ENCODE results near the gene DNMBP.
"Not testable (repeated sequence)": the region's sequence is repeated elsewhere in the genome, so short reads cannot be mapped to it uniquely, and the experiment has no call there.

The DNMBP gene

DNA sequence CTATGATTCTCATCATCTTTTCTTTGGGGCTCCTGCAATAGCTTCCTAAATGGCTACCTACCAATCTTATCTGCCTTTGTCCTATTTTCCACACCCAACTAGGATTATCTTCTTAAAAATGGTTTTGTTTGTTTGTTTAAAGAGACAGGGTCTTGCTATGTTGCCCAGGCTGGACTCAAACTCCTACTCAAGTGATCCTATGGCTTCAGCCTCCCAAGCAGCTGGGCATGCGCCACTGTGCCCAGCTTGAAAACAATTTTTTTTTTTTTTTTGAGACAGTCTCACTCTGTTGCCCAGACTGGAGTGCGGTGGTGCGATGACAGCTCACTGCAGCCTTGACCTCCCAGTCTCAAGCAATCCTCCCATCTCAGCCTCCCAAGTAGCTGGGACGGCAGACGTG is 14.9 kb downstream of the DNMBP start:
- ChIA-PET CTCF (interaction anchor here (7.4 kb wide), 1 partner anchor 14 kb away, joined by 40 read pairs; the partner anchor contains the start of gene DNMBP), POLR2A (interaction anchor here (0.7 to 1.7 kb wide), 3 partner anchors 11 to 14 kb away, joined by 3 to 7 read pairs (median 6); no protein-coding TSS in a partner anchor)
- TF ChIP-seq L3MBTL2 (conservative IDR thresholded peaks at IDR 0.05) = no peak
- no peak for TF ChIP-seq CTBP1 (IDR thresholded peaks at IDR 0.05; ENCODE audit: borderline replicate concordance)
- TF ChIP-seq LEF1 (IDR thresholded peaks at IDR 0.05; ENCODE audit: borderline replicate concordance) = no peak
- TF ChIP-seq, protein P1, sequence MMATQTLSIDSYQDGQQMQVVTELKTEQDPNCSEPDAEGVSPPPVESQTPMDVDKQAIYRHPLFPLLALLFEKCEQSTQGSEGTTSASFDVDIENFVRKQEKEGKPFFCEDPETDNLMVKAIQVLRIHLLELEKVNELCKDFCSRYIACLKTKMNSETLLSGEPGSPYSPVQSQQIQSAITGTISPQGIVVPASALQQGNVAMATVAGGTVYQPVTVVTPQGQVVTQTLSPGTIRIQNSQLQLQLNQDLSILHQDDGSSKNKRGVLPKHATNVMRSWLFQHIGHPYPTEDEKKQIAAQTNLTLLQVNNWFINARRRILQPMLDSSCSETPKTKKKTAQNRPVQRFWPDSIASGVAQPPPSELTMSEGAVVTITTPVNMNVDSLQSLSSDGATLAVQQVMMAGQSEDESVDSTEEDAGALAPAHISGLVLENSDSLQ (IDR thresholded peaks at IDR 0.05) = no peak
- TF ChIP-seq FOXK2 (IDR thresholded peaks at IDR 0.05) = no peak
- no peak for TF ChIP-seq ARNT (IDR thresholded peaks at IDR 0.05)
- no peak for TF ChIP-seq HDGF (IDR thresholded peaks at IDR 0.05; ENCODE audit: borderline replicate concordance)
- no peak for TF ChIP-seq TARDBP (IDR thresholded peaks at IDR 0.05)
- TF ChIP-seq ELF4 (IDR thresholded peaks at IDR 0.05) = no peak
- no peak for TF ChIP-seq FOXM1 (IDR thresholded peaks at IDR 0.05; ENCODE audit: borderline replicate concordance)
- no peak for TF ChIP-seq SP1 (IDR thresholded peaks at IDR 0.05)
- TF ChIP-seq NFRKB (IDR thresholded peaks at IDR 0.05) = no peak
- no peak for TF ChIP-seq FOXA1 (IDR thresholded peaks at IDR 0.05)
- TF ChIP-seq ZNF384 (IDR thresholded peaks at IDR 0.05) = no peak
- TF ChIP-seq BHLHE40 (IDR thresholded peaks at IDR 0.05; ENCODE audit: borderline replicate concordance) = no peak
- no peak for TF ChIP-seq SUZ12 (IDR thresholded peaks at IDR 0.05)

DNA sequence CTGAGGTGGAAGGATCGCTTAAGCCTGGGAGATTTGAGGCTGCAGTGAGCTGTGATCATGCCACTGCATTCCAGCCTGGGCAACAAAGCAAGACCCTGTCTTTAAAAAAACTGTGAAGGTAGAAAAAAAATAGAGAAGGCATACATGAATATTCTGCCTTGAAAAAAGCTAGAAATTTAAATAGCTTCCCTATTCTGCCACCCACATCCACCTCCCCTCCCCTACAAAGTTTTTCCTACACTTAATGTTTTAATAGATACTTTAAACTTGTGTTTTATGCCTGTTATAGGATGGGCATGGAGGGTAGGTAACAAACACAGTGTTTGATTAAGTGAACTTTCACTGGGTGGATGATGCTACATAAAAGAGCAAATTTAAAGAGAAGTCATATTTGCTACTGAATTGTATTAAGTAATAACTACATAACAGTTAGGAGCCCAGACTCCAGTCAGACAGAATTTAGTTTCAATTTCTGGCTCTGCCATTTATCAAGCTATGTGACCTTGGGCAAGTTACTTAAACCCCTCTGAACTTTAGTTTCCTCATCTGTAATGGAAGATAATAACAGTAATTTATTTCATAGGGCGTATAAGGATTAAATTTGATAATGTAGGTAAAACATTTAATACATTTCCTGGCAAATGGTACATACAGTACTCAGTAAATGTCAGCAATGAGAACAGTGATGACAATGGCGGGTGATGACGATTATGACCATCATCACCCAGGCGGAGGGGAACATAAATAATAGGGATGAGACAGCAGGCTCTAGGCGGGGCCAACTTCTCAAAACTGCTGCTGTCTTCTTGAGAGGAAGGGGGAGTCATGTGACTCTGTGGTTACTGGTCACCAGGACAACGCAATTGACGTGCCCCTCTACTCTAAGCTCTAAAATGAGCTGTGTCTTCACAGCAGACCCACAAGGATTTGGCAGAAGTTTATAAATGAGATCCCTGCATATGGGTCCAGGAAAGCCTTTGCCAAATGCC is 15.8 kb downstream of the DNMBP start:
- TF ChIP-seq FOXA1 (IDR thresholded peaks at IDR 0.05) = no peak
- TF ChIP-seq, protein P1 (IDR thresholded peaks at IDR 0.05) = peak; percentile 89
- ChIA-PET CTCF (interaction anchor here (7.4 kb wide), 1 partner anchor 15 kb away, joined by 40 read pairs; the partner anchor contains the start of gene DNMBP), POLR2A (interaction anchor here (0.7 to 1.7 kb wide), 3 partner anchors 12 to 15 kb away, joined by 3 to 7 read pairs (median 6); no protein-coding TSS in a partner anchor)
- peak; percentile 54 for DNase-seq (ENCODE audit: extremely low spot score)

More for the DNA sequence above, 14.9 kb downstream of the DNMBP start:
- no peak for DNase-seq (ENCODE audit: extremely low spot score)

DNA sequence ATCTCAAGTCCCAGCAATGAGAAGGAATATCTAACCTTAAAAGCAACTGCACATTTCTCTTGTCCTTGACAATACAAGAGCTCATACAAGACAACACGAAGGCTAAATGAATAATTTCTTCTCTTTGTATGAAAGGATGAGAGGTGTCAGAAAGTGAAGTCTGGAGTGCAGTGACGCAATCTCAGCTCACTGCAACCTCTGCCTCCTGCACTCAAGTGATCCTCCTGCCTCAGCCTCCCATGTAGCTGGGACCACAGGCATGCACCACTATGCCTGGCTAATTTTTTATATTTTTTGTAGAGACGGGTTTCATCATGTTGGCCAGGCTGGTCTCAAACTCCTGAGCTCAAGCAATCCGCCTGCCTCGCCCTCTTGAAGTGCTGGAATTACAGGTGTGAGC is 24.1 kb downstream of the DNMBP start:
- POLR2A ChIA-PET; DNase-seq (ENCODE audit: extremely low spot score); CTCF ChIA-PET: not testable (repeated sequence)

DNA sequence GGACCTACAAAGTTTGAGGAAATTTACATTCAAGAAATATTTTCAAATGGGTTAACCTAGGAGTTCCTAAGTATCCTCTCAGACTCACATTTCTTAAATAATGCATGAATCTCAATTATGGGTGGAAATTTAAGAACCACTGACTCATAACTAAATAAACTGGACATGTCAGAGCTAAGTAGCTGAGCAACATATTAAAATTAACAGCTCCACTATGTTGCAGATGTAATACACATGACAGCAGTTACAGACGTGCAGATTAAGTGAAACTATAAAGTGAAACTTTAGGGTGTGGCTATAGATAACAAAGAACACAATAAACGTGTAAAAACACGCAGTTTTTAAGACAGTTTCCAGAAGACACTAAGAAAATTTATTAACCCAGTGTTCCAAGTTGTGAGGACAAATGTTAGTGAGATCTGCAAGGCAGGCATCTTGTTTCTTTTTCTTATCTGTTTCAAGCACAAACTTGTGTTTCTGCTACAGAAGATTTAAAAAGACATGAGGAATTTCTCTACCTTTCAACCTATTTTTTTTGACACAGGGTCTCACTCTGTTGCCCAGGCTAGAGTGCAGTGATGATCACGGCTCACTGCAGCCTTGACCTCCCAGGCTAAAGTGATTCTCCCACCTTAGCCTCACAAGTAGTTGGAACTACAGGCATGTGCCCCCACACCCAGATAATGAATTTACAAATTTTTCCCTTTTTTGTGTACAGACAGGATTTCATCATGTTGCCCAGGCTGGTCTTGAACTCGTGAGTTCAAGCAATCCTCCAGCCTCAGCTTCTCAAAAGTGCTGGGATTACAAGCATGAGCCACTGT is 25.3 kb downstream of the DNMBP start:
- no peak for DNase-seq (ENCODE audit: extremely low spot score)
- ChIA-PET POLR2A (interaction anchor here (1.1 kb wide), 1 partner anchor 24 kb away, joined by 7 read pairs; the partner anchor contains the start of gene DNMBP), CTCF (interaction anchor here (0.7 to 1.4 kb wide), 2 partner anchors 25 to 61 kb away, joined by 3 to 4 read pairs; no protein-coding TSS in a partner anchor)
- TF ChIP-seq CTBP1 (IDR thresholded peaks at IDR 0.05; ENCODE audit: borderline replicate concordance) = no peak
- no peak for TF ChIP-seq FOXK2 (IDR thresholded peaks at IDR 0.05)
- TF ChIP-seq FOXM1 (IDR thresholded peaks at IDR 0.05; ENCODE audit: borderline replicate concordance) = no peak
- TF ChIP-seq, protein P1 (IDR thresholded peaks at IDR 0.05) = 0 out of 2 replicates have a peak, but pooled peaks have one; percentile 50

DNA sequence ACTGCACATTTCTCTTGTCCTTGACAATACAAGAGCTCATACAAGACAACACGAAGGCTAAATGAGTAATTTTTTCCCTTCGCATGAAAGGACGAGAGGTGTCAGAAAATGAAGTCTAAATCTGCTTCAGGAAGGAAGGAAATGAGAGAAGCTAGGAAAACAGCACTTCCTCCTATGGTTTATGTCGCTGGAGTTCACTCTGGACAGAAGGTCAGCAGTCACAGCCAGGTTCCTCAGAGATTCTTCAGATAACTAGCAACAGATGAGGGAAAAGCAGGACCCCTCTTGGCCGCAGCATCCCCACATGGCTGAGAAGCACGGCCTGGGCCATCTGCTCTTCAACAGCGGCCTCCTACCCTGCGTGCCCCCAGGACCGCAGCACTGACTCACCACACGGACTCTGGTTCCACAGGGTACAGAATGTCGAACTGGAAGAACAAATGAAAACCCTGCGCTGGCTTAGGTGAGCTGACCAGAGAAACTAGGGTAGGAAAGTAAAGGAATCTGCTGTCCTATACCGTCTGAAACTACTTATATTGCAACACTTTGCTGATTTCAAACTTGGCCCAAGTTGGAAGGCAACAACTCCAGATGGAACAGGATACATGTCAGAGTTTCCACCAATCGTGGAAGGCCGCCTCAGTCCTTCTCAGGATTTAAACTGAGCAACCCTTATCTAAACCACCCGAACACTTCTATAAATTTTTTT is 26.3 kb downstream of the DNMBP start:
- DNase-seq (ENCODE audit: extremely low spot score) = no peak
- CTCF ChIA-PET = interaction anchor here (0.6 to 1.4 kb wide), 3 partner anchors 25 to 26 kb away, joined by 4 to 6 read pairs (median 4); partner anchors contain the start of gene DNMBP
- POLR2A ChIA-PET = interaction anchor here (0.8 to 1.1 kb wide), 2 partner anchors 16 to 25 kb away, joined by 3 to 7 read pairs; partner anchors contain the start of gene DNMBP

DNA sequence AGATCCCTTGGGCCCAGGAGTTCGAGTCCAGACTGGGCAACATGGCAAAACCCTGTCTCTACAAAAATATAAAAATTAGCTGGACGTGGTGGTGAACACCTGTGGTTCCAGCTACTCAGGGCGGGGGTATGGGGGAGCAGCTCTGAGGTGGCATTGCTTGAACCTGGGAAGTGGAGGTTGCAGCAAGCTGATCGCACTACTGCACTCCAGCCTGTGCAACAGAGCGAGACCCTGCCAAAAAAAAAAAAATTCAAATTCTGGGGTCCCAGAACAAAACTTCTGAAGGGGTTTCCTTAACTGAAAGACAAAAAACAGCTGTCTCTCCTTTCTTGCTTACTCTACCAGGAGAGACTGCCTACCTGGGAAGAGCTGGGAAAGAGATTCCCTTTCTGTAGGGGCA is 27.0 kb downstream of the DNMBP start:
- CTCF ChIA-PET = interaction anchor here (0.6 to 1.1 kb wide), 2 partner anchors 25 to 26 kb away, joined by 4 to 6 read pairs; partner anchors contain the start of gene DNMBP
- no peak for DNase-seq (ENCODE audit: extremely low spot score)
- TF ChIP-seq ZNF384 (IDR thresholded peaks at IDR 0.05) (no peak), SP1 (IDR thresholded peaks at IDR 0.05) (no peak), NFRKB (IDR thresholded peaks at IDR 0.05) (no peak), CTBP1 (IDR thresholded peaks at IDR 0.05; ENCODE audit: borderline replicate concordance) (no peak), TARDBP (IDR thresholded peaks at IDR 0.05) (no peak)
- POLR2A ChIA-PET = interaction anchor here (0.8 kb wide), 1 partner anchor 17 kb away, joined by 3 read pairs; no protein-coding TSS in a partner anchor

More for the DNA sequence above, 26.3 kb downstream of the DNMBP start:
- TF ChIP-seq LEF1 (IDR thresholded peaks at IDR 0.05; ENCODE audit: borderline replicate concordance) = no peak
- TF ChIP-seq BHLHE40 (IDR thresholded peaks at IDR 0.05; ENCODE audit: borderline replicate concordance) = no peak

Data from HEK293T (cell line).